ENCODE data around the gene SLC7A8.
A peak's percentile ranks its signal among the peaks of the same experiment; 100 is the strongest.

SLC7A8 gene

DNA sequence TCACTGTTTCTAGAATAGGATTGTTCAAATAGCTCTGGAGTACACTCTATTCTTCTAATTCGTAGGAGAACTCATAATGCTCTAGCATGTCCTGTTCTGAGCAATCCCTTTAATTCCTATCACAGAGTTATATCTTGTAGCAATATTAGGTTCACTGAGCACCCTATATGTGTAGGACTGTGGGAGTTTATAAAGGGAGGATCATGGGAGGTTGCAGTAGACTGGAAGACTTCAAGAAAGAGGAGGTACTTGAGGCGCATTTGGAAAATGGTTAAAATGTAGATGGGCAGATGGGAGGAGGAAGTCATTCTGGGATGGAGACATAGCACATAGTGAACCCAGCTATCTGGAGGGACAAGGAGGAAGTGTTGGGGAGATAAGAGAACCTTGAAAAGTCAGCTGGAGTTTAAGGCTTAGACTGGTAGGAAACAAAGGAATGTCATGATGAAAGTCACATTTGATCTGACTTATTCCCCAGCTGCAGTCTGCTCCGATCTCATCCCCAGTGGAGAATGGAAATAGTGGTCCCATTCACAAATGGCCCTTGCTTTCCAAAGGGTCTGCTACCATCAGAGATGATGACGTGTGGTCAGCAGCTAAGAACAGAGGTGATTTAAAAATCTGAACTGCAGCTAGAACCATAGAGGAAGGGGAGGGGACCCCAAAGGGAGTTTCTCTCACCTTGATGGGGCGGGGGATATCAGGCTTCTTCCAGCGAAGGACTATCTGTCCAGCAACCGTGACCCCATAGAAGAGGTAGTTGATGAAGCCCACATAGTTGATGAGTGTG is 54.3 kb downstream of the SLC7A8 start:
- DNase-seq: no peak

DNA sequence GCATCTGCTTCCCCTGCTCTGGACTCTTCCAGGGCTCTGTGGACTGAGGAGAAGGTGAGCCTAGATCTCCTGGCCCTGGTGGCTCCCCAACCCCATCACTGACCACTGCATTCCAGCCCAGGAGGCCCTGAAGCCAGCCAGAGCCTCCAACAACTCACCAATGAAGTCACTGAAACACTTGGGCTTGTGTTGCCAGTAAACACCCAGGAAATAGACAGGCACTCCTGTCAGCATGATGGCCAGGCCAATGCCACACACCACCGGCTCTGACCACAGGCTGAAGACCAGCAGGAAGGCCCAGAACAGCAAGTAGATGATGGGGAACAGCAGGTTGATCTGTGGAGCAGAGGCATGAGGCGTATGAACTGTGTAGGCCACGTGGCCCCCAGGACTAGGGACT is 55.6 kb downstream of the SLC7A8 start:
- no peak for DNase-seq

DNA sequence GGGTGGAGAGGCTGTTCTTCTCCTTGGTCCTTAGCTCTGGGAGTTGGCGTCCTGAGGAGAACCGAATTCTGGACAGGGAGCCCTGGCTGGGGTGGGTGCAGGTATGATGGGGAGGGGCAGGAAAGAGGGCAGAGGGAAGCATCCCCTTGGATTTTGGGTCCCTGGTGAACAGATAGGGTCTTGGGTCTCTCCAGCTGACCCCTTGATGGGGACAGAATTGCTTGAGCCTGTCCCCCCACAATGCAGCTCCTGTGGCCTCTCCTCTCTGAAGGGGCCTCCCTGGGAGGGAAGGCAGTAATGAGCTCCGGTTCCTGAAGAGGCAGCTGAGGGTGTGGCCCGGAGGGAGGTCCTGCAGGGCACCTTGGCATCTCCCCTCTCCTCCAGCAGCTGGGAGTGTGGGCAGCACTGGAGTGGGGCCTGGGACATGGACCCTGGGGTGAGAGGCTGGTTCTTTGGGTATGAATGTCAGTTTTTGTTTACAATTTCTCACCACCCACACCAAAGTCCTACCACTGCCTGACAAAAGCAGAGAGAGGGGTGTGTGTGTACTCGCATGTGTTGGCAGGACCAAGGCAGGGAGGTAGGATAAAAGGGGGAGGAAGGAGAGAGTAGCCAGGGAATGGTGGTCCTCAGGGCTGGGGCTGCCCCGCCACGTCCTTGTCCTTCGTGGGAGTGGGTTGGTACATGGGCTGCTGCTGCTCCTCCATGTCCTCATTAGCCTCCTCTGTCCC is 56.7 kb downstream of the SLC7A8 start:
- no peak for DNase-seq

DNA sequence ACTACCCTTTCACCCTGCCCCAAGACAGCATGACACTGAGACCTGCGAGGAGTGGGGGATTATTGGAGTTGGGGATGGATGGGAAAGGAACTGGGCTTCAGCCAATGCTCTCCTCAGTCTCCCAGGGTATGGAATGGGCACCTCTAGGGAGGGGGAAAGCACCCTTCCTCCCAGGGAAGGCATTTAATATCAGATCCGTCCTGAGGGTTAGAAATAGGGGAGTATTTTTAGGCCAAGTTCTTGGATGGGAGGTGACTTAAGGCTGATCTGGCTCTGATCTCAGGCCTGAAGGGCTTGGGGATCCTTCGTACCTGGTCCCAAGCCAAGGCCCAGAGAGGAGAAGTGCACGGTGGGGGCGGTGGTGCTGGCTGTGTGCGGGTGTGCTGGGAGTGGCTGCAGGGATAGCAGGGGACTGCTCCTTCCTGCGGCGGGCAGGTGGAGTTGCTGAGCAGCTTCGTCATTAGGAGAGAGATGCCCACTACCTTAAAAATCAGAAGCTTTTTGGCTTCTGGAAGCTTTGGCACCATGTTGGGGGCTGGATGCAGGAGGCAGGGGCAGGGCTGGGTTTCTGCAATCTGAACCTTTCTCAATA is 57.4 kb downstream of the SLC7A8 start:
- DNase-seq: no peak

DNA sequence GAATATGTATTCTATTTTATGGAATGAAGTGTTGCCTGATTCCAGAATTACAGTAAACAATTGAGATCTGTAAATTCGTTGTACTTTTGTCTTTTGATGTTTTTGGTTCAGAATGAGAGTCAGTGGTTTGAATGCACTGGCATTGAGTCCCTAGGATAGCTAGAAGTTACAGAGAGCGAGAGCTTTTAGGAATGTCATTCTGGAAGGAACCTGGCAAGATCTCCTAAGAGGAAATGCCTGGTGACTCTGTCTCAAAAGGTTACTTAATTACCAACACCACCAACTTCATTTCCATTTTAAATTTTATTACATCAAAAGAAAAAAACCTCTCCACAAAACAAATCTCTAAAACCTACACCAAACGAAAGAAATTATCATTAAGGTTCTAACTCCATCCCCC is 58.4 kb downstream of the SLC7A8 start:
- no peak for DNase-seq

DNA sequence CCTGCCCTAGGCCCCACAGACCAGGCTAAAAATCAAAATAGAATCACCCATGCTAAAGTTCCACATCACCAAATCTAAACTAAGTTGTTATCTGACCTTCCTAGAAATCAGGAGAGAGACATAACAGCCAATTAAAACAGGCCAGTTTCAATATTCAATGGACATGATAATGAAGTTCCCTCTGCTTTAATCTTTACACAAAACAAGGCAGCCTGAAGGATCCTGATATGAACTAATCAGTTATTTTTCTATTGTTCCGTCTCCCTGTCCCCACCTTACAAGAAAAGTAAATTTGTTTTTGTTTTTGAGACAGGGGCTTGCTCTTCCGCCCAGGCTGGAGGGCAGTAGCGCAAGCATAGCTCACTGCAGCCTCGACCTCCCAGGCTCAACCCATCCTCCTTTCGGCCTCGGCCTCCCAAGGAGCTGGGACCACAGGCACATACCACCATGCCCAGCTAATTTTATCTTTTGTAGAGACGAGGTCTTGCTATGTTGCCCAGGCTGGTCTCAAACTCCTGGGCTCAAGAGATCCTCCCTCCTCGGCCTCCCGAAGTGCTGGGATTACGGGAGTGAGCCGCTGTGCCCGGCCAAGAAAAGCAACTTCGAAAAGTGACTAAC is 59.0 kb downstream of the SLC7A8 start:
- no peak for DNase-seq

DNA sequence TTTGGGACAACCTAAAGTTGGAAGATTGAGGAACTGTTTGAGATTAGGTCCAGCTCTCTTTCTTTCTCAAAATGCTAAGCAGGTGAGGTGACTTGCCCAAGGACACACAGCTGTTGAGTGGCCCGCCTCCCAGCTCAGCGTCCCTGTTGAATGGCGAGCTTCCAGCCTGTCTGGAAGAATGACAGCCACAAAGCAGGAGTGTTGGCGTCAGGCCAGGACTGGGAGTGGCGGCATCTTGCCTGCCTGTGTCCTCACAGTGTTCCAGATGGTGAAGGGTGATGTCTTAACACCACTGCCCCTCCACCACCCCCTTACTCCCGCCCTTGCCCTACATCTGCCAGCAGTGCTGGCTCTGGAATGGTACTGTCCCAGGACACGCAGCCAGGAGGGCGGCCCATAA is 60.0 kb downstream of the SLC7A8 start:
- no peak for DNase-seq

DNA sequence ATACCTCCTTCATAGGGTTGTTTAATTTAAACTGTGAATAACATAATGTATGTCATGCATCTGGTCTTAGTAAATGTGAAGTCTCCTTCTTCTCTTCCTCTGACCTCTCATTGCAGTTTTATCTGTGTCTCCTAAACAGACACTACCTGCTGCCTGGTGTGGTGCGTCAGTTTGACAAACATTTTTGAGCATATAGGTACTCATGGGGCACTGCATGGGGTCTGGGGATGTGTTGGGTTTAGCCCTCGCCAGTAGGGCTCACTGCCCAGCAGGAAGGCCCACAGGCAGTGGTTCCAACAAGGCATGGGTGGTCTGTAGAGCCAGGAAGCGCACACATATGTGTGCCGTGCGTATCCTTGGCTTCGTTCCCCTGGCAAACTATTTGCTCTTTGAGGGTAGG is 61.4 kb downstream of the SLC7A8 start:
- no peak for DNase-seq

DNA sequence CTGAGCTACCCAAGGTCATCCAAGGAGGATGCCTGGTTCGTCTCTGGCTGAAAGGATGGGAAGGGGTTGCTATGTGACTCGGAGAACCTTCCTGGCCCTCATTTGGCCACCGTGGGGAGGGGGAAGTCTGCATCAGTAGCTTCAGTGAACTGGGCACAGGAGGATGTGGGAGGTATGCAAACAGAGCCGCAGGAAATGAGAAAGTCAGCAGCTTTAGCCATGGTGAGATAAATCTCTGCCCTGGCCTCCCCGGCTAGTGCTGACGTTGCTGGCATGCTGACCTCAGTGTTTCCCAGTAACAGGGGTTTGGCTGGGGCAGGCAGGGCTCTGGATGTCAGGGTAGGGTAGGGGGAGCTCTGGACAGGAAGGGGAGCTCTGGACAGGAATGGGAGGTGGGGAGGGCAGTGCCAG is 62.1 kb downstream of the SLC7A8 start:
- DNase-seq: no peak

DNA sequence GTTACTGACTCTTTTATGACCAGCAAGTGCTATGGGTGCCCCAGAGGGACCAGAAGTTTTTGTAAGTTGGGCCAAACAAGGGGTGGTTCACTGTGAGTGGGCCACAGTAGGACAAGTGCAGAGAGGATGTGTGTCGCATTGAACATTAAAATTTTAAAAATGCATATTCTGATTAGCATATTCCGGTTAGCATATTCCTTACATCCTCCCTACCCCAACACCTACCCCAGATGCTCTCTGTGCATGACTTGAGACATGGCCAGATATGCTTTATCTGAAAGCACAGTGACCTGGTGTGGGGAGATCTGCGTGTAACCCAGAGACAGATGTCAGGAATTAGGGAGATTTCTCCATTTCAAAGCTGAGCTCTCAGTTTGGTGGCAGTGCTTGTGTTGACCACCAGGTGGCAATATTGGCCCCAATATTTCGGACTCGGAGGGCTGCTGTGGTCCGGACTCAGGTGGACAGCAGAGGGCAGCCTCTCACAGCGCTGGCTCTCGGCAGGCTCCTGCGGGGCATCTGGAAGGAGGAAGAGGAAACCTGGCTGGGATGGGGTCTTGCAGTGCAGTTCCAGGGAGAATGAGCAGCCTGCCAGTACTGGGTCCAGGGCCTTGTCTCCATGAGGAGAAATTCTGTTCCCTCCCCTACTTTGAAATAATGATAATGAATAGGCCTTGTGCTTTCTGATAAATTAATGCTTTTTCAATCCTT is 62.8 kb downstream of the SLC7A8 start:
- peak; percentile 66 for DNase-seq

DNA sequence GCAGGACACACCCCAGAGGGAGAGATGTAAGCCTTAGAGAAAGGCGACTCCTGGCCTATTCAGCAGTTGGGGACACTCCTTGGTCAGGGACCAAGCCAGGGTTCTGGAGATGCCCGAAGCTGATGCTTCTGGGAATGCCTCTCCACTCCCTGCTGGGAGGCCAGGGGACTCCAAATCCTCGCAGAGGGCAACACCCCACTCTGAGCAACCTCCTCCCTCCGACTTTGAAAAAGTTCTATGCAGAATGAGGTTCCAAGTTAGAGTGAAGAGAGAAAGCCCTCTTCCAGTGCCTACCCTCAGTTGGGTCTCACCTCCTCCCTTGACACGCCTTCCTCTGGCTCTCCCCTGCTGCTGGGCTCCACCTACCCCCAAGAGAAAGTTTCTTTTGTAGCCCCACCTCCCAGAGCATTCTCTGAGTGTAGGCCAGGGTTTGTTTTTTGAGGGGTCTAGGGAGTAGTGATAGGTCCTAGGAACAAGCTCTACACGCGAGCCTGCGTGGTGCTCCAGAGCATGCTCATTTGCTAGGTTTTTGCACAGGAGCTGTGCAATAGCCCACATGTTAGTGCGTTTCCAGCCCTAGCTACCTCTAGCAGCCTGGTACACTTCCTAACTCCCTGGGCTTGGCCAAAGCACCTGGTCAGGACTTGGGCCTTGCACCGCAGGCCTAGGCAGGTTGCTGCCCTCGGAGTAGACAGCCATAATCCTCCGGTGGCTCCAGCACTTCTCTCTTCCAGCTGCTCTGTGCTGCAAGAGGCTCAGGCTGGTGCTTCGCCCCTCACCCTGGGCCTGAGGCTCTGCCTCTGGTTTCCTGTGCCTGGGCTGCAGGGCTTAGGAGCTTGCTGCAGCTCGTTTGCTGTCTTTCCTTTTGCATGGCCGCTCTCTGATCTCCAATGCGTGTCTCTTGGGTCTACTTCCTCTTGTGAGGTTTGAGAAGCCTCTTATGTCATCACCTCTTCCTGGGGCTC is 63.8 kb downstream of the SLC7A8 start:
- DNase-seq: no peak

DNA sequence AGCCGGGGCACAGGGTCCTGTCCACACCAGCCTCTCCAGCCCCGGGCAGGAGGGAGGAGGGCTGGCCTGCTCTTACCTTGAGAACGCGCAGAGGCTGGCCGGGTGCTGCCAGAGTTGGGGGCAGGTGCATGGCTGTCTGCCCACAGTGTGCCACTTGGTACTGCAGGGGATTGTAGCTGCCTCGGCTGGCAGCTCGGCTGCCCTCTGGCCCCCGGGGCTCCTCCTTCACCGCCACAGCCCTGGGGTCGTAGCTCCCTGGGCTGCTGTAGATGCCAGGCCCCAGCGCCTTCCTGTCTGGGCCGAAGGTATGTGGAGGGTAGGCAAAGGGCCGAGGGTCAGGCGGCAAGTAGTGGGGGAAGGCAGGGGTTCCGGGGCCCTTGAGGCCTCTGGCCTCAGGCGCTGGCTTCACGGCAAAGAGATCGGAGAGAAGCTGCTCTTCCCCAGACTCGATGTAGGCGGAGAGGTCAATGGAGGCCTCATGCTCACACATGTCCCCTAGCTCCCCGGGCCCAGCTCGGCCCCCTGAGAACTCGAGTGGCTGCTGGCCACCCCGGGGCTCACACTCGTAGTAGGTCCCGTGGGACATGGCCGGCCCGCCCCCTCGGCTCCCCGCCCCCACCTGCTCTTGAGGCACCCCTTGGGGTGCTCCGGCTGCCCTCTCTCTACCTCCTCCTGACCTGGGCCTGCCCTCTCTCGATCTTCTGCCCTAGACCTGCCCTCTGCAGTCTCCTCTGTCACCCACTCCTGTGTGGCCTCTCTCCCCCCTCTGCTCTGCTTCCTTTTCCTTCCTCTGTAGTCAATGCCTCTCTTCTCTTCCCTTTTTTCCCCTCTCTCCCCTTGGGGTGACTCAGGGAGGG is 64.7 kb downstream of the SLC7A8 start, which contains the start of gene CEBPE:
CEBPE (minus strand) TSS at position 750 of the 857 bp plus-strand sequence; CDS start at position 586, 164 bp downstream.
- DNase-seq: no peak

DNA sequence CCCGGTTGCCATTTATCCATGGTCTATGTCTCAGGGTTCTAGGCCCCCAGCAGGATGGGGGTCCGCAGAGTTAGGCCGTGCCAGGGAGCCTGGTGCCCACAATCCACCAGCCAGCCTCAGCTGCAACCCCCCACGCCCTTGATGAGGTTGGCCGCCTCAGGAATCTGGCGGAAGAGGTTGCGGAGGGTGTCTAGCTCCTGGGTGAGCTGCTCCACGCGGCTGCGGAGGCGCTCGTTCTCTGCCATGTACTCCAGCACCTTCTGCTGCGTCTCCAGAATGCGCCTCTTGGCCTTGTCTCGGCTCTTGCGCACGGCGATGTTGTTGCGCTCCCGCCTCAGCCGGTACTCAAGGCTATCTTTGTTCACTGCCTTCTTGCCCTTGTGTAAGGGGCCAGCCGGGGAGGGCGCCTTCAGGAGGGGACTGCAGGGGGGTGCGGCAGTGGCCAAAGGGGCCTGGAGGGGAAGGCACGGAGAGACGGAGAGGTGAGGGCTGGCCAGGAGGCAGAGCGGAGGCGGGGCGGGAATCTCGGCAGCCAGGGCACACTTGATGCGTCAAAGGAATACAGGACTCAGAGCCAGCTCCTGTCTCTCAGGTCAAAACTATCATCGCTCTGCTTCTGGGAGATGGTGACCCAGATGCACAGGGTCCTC is 66.0 kb downstream of the SLC7A8 start:
- no peak for DNase-seq

DNA sequence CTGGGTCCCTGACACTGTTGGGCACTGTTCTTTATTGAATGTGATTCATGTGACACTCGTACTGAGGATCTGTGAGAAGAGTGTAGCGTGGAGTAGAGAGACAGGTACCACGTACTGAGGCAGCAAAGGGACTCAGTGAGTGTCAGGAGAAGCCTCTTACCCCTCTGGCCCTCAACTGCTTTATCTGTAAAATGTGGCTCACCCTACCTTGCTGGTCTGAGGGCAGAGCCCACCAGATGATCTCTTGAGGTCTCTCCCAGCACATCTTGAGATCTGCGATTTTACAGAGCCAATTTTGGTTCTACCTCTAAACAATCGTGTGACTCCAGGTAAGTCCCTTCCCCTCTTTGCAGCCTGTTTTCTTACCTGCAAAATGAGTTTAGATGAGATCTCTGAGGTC is 67.5 kb downstream of the SLC7A8 start:
- DNase-seq: no peak

DNA sequence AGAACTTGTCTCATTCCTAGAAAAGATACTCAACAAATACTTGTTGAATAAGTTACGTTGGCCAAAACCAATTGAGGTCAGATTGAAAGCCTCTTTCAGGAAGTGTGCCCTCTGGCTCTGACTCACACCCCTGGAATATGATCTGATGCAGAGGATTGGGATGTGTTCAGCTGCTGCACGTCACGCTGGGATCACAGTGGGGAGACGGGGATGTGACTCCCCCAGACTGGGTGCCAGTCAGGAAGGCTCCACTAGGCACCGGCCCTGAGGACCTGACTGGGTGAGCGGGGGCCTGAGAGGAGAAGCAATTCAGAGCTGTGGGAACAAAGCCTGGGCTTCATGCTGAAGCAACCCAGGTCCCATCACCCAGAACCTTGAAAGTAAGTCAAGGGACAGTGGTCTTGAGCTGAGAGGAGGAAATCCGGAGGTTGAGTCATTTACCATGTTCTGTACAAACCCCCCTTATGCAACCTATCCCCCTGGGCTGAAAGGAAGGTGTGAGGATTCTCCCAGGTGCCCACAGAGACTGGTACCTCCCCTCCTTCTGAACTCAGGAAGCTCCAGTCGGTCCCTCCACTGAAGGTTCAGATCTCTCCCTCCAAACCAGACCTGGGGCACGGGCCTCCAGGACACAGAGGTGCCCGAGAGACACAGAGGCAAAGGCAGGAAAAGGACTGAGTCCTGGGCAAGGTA is 68.3 kb downstream of the SLC7A8 start:
- DNase-seq: no peak

DNA sequence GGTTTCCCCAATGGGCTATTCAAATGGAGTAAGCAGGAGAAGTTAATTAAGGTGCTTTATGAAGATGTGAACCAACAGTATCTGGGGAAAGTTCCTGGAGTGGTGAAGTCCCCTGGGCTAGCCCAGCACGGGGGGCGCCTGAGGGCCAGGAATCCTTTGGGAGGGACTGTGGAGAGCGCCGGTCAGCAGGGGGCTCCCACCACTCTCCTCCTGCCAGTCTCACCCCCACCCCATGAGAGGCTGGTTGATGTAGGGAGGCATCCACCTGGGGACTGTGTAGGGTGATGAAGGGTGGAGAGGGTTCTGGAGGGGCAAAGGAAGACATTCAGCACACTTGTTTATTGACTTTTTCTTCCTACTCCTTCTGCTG is 68.8 kb downstream of the SLC7A8 start:
- DNase-seq: no peak

DNA sequence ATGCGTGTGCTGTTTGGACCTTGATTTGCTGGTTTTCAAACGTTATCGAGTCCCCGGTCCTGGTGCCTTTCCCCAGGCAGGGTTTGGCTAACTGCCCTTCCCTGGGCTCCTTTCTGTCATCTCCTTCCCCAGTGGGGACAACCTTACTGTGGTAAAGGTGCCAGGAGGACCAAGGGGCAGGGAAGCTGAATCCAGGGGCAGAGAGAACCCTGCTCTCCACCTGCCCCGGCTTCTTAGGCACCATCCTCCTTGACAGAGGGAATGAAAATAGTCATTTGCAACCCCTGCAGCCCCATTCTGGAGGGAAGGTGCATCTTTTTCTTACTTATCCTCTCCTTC is 69.4 kb downstream of the SLC7A8 start:
- no peak for DNase-seq

DNA sequence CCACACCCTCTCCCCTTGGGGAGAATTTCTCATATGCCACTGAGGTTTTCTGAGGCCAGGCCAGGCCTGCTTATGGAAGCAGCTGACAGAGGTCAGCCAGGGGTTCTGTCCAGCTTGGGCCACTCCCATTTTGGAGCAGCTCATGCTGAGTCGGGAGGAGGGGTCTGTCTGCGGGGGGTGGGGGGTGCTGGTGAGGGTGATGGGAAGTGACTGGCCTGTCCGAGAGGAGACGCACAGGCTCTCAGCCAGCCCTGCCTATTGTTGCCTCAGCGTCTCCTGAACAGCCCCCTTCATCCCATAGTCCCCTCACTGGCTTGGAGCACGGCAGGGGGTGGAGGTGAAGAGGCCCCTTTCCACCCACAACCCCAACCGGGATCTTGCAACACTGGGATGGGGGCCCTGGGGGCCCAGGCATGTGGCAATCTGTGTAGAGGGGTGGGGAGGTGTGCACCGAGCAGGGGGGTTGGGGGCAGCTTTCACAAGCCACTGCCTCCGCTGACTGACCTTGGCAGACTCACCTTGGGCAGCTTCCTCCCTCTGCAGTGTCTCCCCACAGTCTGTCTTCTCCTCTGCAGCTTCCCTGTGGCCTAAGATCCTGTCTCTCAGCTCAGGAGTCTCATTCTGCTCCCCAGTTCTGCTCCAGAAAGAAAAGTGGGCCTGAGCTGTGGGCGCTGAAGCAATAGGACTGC is 69.9 kb downstream of the SLC7A8 start:
- DNase-seq: no peak
